ENCODE measurements around the gene TENT5A. TPM values are rescaled to one million over a fixed set of nuclear protein-coding genes. Genes with fewer than 3 reads are reported as not detected.

Gene TENT5A
- total RNA-seq, 1 donor from 2014 or later = 8.1 TPM

DNA sequence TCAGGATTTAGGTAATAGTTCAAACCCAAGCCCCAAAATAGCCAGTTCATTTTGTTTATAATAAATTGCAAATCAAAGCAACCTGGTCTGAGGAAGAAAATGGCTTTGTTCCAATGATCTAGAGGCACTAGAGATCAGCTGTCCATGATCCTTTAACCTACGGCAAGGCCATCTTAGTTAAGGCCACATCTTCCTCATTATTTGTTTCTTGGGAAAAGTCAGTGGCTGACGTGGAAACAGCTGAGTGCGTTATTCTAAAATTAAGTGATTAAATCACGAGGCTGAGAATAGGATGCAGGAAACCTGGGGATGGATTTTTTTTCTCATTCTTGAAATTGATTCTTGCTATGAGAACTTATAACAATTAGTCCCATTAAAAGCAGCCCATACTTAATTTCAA is 10.1 kb upstream of the TENT5A start:
- no peak for DNase-seq (ENCODE audit: low spot score, unreplicated experiment)
- Mint-ChIP-seq H3K27ac (no peak overlapping the region), H3K4me1 (ENCODE audit: low read depth) (peaks cover 30% of the 10 kb centered on the region), H3K36me3 (ENCODE audit: insufficient read depth) (no peaks in the 10 kb centered on the region), H3K4me3 (ENCODE audit: low read depth) (no peak overlapping the region), H3K27me3 (no peaks in the 10 kb centered on the region), H3K9me3 (ENCODE audit: low read depth) (peaks cover 5% of the 10 kb centered on the region)
- TF ChIP-seq, protein P1, sequence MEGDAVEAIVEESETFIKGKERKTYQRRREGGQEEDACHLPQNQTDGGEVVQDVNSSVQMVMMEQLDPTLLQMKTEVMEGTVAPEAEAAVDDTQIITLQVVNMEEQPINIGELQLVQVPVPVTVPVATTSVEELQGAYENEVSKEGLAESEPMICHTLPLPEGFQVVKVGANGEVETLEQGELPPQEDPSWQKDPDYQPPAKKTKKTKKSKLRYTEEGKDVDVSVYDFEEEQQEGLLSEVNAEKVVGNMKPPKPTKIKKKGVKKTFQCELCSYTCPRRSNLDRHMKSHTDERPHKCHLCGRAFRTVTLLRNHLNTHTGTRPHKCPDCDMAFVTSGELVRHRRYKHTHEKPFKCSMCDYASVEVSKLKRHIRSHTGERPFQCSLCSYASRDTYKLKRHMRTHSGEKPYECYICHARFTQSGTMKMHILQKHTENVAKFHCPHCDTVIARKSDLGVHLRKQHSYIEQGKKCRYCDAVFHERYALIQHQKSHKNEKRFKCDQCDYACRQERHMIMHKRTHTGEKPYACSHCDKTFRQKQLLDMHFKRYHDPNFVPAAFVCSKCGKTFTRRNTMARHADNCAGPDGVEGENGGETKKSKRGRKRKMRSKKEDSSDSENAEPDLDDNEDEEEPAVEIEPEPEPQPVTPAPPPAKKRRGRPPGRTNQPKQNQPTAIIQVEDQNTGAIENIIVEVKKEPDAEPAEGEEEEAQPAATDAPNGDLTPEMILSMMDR (IDR thresholded peaks at IDR 0.05; ENCODE audit: unreplicated experiment) = no peak

DNA sequence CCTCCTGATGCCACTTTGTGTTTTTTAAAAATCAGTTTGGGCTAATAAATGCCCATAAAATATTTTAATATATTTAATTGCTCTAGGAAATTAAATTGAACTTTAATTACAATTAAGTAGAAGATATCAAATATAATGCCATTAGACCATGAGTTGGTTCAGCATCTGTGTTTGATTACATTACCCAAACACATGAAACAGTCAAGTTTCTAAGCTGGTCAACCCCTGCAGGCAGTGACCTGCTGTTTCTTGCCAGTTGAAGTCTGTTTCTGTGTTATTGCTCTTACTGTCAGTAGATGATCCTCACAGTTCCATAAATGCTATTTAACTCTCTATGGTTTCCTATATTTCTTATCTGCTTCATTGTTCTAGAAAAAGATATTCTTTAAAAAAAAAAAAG is 9.7 kb upstream of the TENT5A start:
- H3K36me3 Mint-ChIP-seq (ENCODE audit: insufficient read depth) = no peaks in the 10 kb centered on the region
- H3K27ac Mint-ChIP-seq = no peak overlapping the region
- H3K9me3 Mint-ChIP-seq (ENCODE audit: low read depth) = peaks cover 5% of the 10 kb centered on the region
- peaks cover 26% of the 10 kb centered on the region for H3K4me1 Mint-ChIP-seq (ENCODE audit: low read depth)
- no peak overlapping the region for H3K4me3 Mint-ChIP-seq (ENCODE audit: low read depth)
- TF ChIP-seq, protein P1 (IDR thresholded peaks at IDR 0.05; ENCODE audit: unreplicated experiment) = no peak
- no peaks in the 10 kb centered on the region for H3K27me3 Mint-ChIP-seq
- no peak for DNase-seq (ENCODE audit: low spot score, unreplicated experiment)

DNA sequence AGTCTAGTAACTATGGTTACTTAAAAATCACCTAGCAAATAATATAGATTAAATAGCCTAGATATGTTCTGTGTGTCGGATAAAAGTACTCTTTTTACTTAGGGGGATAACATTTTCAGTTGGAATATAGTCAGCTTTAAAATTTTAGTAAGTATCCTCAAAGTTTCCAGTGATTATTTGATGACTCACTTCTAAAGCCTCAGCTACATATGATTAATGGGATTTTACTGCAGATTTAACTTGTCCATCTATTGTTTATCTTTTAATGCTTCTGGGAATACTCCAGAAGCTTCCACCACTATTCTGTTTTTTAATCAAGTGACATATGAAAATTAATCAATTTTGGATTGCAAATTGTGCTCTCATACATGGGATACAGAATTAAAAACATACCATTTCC is 8.7 kb upstream of the TENT5A start:
- Mint-ChIP-seq H3K9me3 (ENCODE audit: low read depth) (peaks cover 5% of the 10 kb centered on the region), H3K4me3 (ENCODE audit: low read depth) (no peak overlapping the region), H3K36me3 (ENCODE audit: insufficient read depth) (no peaks in the 10 kb centered on the region), H3K27me3 (no peaks in the 10 kb centered on the region), H3K4me1 (ENCODE audit: low read depth) (peaks cover 19% of the 10 kb centered on the region), H3K27ac (no peak overlapping the region)
- TF ChIP-seq, protein P1 (IDR thresholded peaks at IDR 0.05; ENCODE audit: unreplicated experiment) = no peak
- no peak for DNase-seq (ENCODE audit: low spot score, unreplicated experiment)

DNA sequence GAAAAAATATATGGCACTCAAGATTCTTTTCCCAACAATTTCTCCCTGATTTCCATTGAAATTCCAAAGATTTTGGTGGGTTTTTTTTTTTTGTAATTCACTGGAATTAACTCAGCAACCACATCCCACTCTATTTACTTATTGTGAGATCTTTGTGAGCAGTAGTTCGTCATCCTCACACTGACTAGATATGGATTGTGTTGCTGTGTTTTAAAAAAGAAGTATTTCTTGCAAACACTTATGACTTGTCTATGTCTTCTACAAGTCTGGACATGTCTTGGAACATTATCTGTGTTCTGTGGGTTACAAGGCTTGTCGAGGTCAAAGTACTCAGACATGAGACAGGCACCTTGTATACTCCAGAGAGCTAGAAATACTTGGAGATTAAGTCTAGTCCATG is 7.3 kb upstream of the TENT5A start:
- Mint-ChIP-seq H3K27me3 (no peaks in the 10 kb centered on the region), H3K4me1 (ENCODE audit: low read depth) (peaks cover 19% of the 10 kb centered on the region), H3K27ac (no peak overlapping the region), H3K9me3 (ENCODE audit: low read depth) (peaks cover 1% of the 10 kb centered on the region), H3K36me3 (ENCODE audit: insufficient read depth) (no peaks in the 10 kb centered on the region), H3K4me3 (ENCODE audit: low read depth) (no peak overlapping the region)
- TF ChIP-seq, protein P1 (IDR thresholded peaks at IDR 0.05; ENCODE audit: unreplicated experiment) = no peak
- DNase-seq (ENCODE audit: low spot score, unreplicated experiment) = no peak

DNA sequence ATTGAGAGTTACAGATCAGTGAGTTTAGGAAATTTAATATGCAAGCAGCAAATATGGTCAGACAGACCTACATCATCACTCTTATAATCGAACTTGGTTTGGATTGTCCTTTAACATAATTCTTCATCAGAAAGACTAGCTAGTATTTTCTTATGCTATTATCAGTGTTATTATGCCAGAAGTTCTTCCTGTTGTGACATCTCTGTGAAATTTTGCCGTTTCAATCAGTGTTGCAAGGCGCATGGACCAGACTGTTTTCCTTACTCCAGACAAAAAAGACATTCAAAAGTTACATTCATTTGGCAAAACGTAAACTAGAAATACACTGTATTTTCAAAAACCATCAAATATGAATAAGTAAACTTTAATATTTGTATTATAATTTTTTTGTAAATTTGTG is 5.7 kb upstream of the TENT5A start:
- Mint-ChIP-seq H3K9me3 (ENCODE audit: low read depth) (no peaks in the 10 kb centered on the region), H3K4me3 (ENCODE audit: low read depth) (no peak overlapping the region), H3K27me3 (no peaks in the 10 kb centered on the region), H3K36me3 (ENCODE audit: insufficient read depth) (no peaks in the 10 kb centered on the region), H3K27ac (no peak overlapping the region), H3K4me1 (ENCODE audit: low read depth) (peaks cover 18% of the 10 kb centered on the region)
- no peak for DNase-seq (ENCODE audit: low spot score, unreplicated experiment)
- TF ChIP-seq, protein P1 (IDR thresholded peaks at IDR 0.05; ENCODE audit: unreplicated experiment) = no peak

Measured in progenitor cell of endocrine pancreas (in vitro differentiated cells).